Mesenchymal stem cell (in vitro differentiated cells and primary cell): ENCODE results near the gene OXLD1.

ENCODE experiments used
- DNase-seq: peaks from one replicate; pipeline ENCODE4 v3.0.0-alpha.2; 2013
- H2AFZ ChIP-seq: one replicate; pipeline ENCODE4 v1.6.1; 2013; ENCODE audit warnings: low read depth, mild to moderate bottlenecking, control low read depth, inconsistent platforms, low read length, moderate library complexity
- H2AK5ac ChIP-seq: 2 replicates; pipeline ENCODE4 v1.6.1; 2013; ENCODE audit warnings: low read length, moderate library complexity, mild to moderate bottlenecking, inconsistent platforms; ENCODE audit not compliant: severe bottlenecking
- H2BK120ac ChIP-seq: one replicate; pipeline ENCODE4 v1.6.1; 2013; ENCODE audit warnings: low read depth, mild to moderate bottlenecking, inconsistent platforms, low read length, moderate library complexity
- H2BK12ac ChIP-seq, 2 experiments: one replicate each; pipeline ENCODE4 v1.6.1; 2013; ENCODE audit warnings: inconsistent platforms in 2 of 2, low read length in 2 of 2, mild to moderate bottlenecking in 2 of 2, moderate library complexity in 2 of 2, control low read depth in 1 of 2
- H2BK15ac ChIP-seq: one replicate; pipeline ENCODE4 v1.6.1; 2013; ENCODE audit warnings: mild to moderate bottlenecking, low read depth, inconsistent platforms; ENCODE audit not compliant: poor library complexity, severe bottlenecking
- H2BK5ac ChIP-seq: 2 replicates; pipeline ENCODE4 v1.6.1; 2013; ENCODE audit warnings: low read depth, mild to moderate bottlenecking, low read length, control low read depth, inconsistent platforms; ENCODE audit not compliant: poor library complexity, severe bottlenecking
- H3K14ac ChIP-seq, 2 experiments: one replicate each; pipeline ENCODE4 v1.6.1; 2013; ENCODE audit warnings: inconsistent platforms in 2 of 2, low read length in 2 of 2, control low read depth in 1 of 2, mild to moderate bottlenecking in 1 of 2, moderate library complexity in 1 of 2
- H3K18ac ChIP-seq, 2 experiments: one replicate each; pipeline ENCODE4 v1.6.1; 2013; ENCODE audit warnings: inconsistent platforms in 2 of 2, low read length in 2 of 2, control low read depth in 1 of 2, low read depth in 1 of 2, mild to moderate bottlenecking in 1 of 2
- H3K23ac ChIP-seq, 2 experiments: one replicate each; pipeline ENCODE4 v1.6.1; 2013; ENCODE audit warnings: inconsistent platforms in 2 of 2, low read length in 2 of 2, mild to moderate bottlenecking in 2 of 2, moderate library complexity in 2 of 2, control low read depth in 1 of 2
- H3K27ac ChIP-seq: 2 replicates; pipeline ENCODE4 v1.5.1; 2013; ENCODE audit warnings: mild to moderate bottlenecking, moderate library complexity, low read length, control low read depth, inconsistent platforms; ENCODE audit not compliant: poor library complexity, severe bottlenecking
- H3K27me3 ChIP-seq, 2 experiments: 2 replicates each; pipeline versions ENCODE4 v1.6.1 to v1.7.0; 2013; ENCODE audit warnings: low read length in 2 of 2, mild to moderate bottlenecking in 2 of 2, moderate library complexity in 2 of 2, control low read depth in 1 of 2, inconsistent platforms in 1 of 2; ENCODE audit not compliant: control insufficient read depth in 1 of 2, insufficient read depth in 1 of 2
- H3K36me3 ChIP-seq, 2 experiments: 2 replicates each; pipeline versions ENCODE4 v1.6.1 to v1.7.0; 2013; ENCODE audit warnings: low read length in 2 of 2, control low read depth in 1 of 2, inconsistent platforms in 1 of 2, low read depth in 1 of 2, mild to moderate bottlenecking in 1 of 2; ENCODE audit not compliant: insufficient read depth in 2 of 2, control insufficient read depth in 1 of 2
- H3K4ac ChIP-seq, 2 experiments: one replicate each; pipeline ENCODE4 v1.6.1; 2013; ENCODE audit warnings: inconsistent platforms in 2 of 2, low read length in 2 of 2, mild to moderate bottlenecking in 2 of 2, moderate library complexity in 2 of 2, control low read depth in 1 of 2, low read depth in 1 of 2
- H3K4me1 ChIP-seq: 2 replicates; pipeline ENCODE4 v1.6.1; 2013; ENCODE audit warnings: low read depth, low read length, control low read depth; ENCODE audit not compliant: control insufficient read depth, insufficient read depth
- H3K4me2 ChIP-seq: 2 replicates; pipeline ENCODE4 v1.6.1; 2013; ENCODE audit warnings: low read length, mild to moderate bottlenecking, inconsistent platforms; ENCODE audit not compliant: poor library complexity, severe bottlenecking
- H3K4me3 ChIP-seq, 2 experiments: 2 replicates each; pipeline versions ENCODE4 v1.5.1 to v1.7.0; 2013; ENCODE audit warnings: low read length in 2 of 2, mild to moderate bottlenecking in 2 of 2, control low read depth in 1 of 2, low read depth in 1 of 2; ENCODE audit not compliant: insufficient read depth in 1 of 2
- H3K79me1 ChIP-seq: replicated peaks from 2 replicates; pipeline ENCODE4 v1.6.1; 2013; ENCODE audit warnings: mild to moderate bottlenecking, control low read depth, low read length, inconsistent platforms; ENCODE audit not compliant: poor library complexity, severe bottlenecking
- H3K9ac ChIP-seq: 2 replicates; pipeline ENCODE4 v1.7.0; 2013; ENCODE audit warnings: mild to moderate bottlenecking, low read length, moderate library complexity
- H3K9me3 ChIP-seq: 2 replicates; pipeline ENCODE4 v1.7.0; 2013; ENCODE audit warnings: mild to moderate bottlenecking, low read length; ENCODE audit not compliant: control insufficient read depth
- H4K8ac ChIP-seq: one replicate; pipeline ENCODE4 v1.6.1; 2013; ENCODE audit warnings: inconsistent platforms, mild to moderate bottlenecking, low read length, moderate library complexity
- H4K91ac ChIP-seq: one replicate; pipeline ENCODE4 v1.6.1; 2013; ENCODE audit warnings: mild to moderate bottlenecking, low read length, inconsistent platforms
- WGBS: methylation state at CpG from one replicate; pipeline ENCODE4 v1.1.7; 2013; ENCODE audit warnings: mixed read lengths; 5-methylcytosine and 5-hydroxymethylcytosine counted together

OXLD1 gene

GRCh38 chr17:81646869-81647600 is 19.4 kb downstream of the OXLD1 start:
- no peak overlapping the region for H3K9ac ChIP-seq
- H3K4ac ChIP-seq = no peak overlapping the region
- no peak overlapping the region for H2BK15ac ChIP-seq
- WGBS = 74% methylated on average over 12 of the region's 12 CpGs
- H2BK120ac ChIP-seq = no peak overlapping the region
- H2BK12ac ChIP-seq = no peak overlapping the region
- no peak overlapping the region for H3K27ac ChIP-seq
- H3K14ac ChIP-seq = no peak overlapping the region
- H3K27me3 ChIP-seq = peaks cover 21 to 23% of the 10 kb centered on the region in 2 experiments
- no peak overlapping the region for H2AK5ac ChIP-seq
- H2AFZ ChIP-seq = no peak overlapping the region
- H3K4me1 ChIP-seq = peaks cover 24% of the 10 kb centered on the region
- no peak for DNase-seq
- no peak overlapping the region for H3K4me2 ChIP-seq
- no peak overlapping the region for H3K4me3 ChIP-seq
- H3K79me1 ChIP-seq = no peaks in the 10 kb centered on the region
- no peak overlapping the region for H2BK5ac ChIP-seq
- H4K8ac ChIP-seq = no peak overlapping the region
- H3K36me3 ChIP-seq = peaks cover 4 to 5% of the 10 kb centered on the region in 2 experiments
- no peak overlapping the region for H4K91ac ChIP-seq
- H3K9me3 ChIP-seq = no peaks in the 10 kb centered on the region
- H3K18ac ChIP-seq = no peak overlapping the region
- H3K23ac ChIP-seq = no peak overlapping the region

GRCh38 chr17:81644976-81645952 is 21.1 kb downstream of the OXLD1 start:
- no peak overlapping the region for H3K4me2 ChIP-seq
- H3K18ac ChIP-seq = no peak overlapping the region
- H4K91ac ChIP-seq = peak overlapping the region; percentile 34
- no peak overlapping the region for H4K8ac ChIP-seq
- no peak overlapping the region for H3K23ac ChIP-seq
- no peak overlapping the region for H2AFZ ChIP-seq
- no peaks in the 10 kb centered on the region for H3K9me3 ChIP-seq
- no peak overlapping the region for H3K27ac ChIP-seq
- H3K79me1 ChIP-seq = no peaks in the 10 kb centered on the region
- H2BK12ac ChIP-seq = no peak overlapping the region
- DNase-seq = no peak
- peaks cover 4 to 5% of the 10 kb centered on the region in 2 experiments for H3K36me3 ChIP-seq
- peaks cover 21 to 23% of the 10 kb centered on the region in 2 experiments for H3K27me3 ChIP-seq
- no peak overlapping the region for H3K4ac ChIP-seq
- no peak overlapping the region for H2AK5ac ChIP-seq
- H3K9ac ChIP-seq = no peak overlapping the region
- H3K4me3 ChIP-seq = no peak overlapping the region
- no peak overlapping the region for H2BK120ac ChIP-seq
- H3K4me1 ChIP-seq = peaks cover 15% of the 10 kb centered on the region
- H2BK15ac ChIP-seq = no peak overlapping the region
- H3K14ac ChIP-seq = no peak overlapping the region
- 89% methylated on average over 28 of the region's 29 CpGs for WGBS
- no peak overlapping the region for H2BK5ac ChIP-seq

- no peak overlapping the region for H3K18ac ChIP-seq
- H4K91ac ChIP-seq = no peak overlapping the region
- no peak overlapping the region for H3K14ac ChIP-seq
- H3K27ac ChIP-seq = no peak overlapping the region
- H3K4me3 ChIP-seq = no peak overlapping the region
- no peaks in the 10 kb centered on the region for H3K9me3 ChIP-seq
- peaks cover 4 to 5% of the 10 kb centered on the region in 2 experiments for H3K36me3 ChIP-seq
- no peak for DNase-seq
- H4K8ac ChIP-seq = no peak overlapping the region
- H3K4me1 ChIP-seq = peaks cover 13% of the 10 kb centered on the region
- no peaks in the 10 kb centered on the region for H3K79me1 ChIP-seq
- H3K23ac ChIP-seq = no peak overlapping the region
- no peak overlapping the region for H2BK120ac ChIP-seq
- H3K4ac ChIP-seq = no peak overlapping the region
- no peak overlapping the region for H2BK15ac ChIP-seq
- H3K9ac ChIP-seq = no peak overlapping the region
- peaks cover 21 to 23% of the 10 kb centered on the region in 2 experiments for H3K27me3 ChIP-seq
- H2AK5ac ChIP-seq = no peak overlapping the region
- 93% methylated on average over 15 of the region's 15 CpGs for WGBS
- H2AFZ ChIP-seq = no peak overlapping the region
- no peak overlapping the region for H2BK5ac ChIP-seq
- no peak overlapping the region for H2BK12ac ChIP-seq
- H3K4me2 ChIP-seq = no peak overlapping the region
These were observed 21.9 kb downstream of the OXLD1 start for GRCh38 chr17:81644496-81644895.
